ENCODE results near the gene GALNT2. TPM values are rescaled to one million over a fixed set of nuclear protein-coding genes. Genes with fewer than 3 reads are reported as not detected.

GALNT2 gene
- total RNA-seq, 2 donors from 2014 or later: 47.4 to 67.3 TPM

DNA sequence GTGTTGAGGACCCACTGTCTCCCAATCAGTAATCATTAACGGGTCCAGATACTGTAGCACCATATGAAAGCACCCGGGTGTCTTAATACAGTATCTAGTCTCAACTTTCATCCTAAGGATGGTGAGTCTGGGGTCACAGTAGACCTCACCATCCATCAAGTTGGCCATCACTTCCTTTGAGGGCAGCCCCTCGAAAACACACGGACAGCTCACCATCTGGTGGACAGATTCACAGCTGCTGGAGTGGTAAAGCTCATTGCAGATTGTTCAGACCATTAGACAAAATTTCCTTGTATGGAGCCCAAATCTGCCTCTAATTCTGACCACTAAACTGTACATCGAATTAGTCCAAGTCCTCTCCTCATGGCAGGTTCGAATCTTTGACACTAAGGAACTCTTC is 236.0 kb downstream of the GALNT2 start:
- intact Hi-C loops (cut with DNase I): loop anchor here (10.0 kb wide), 1 partner anchor 748 kb away; the partner anchor contains the start of gene ABCB10
- TF ChIP-seq CTCF (IDR thresholded peaks at IDR 0.05): no peak
- H3K4me1 ChIP-seq: no peaks in the 10 kb centered on the region
- H3K9me3 ChIP-seq: no peaks in the 10 kb centered on the region
- no peaks in the 10 kb centered on the region for H3K36me3 ChIP-seq
- H3K4me3 ChIP-seq: no peak overlapping the region
- DNase-seq: no peak
- no peak overlapping the region for H3K27ac ChIP-seq
- H3K9ac ChIP-seq (ENCODE audit: low read depth in 2 of 2, low read length in 2 of 2): no peak overlapping the region
- H3K27me3 ChIP-seq: no peaks in the 10 kb centered on the region

- Histone ChIP-seq H3K27ac (no peak overlapping the region), H3K27me3 (no peaks in the 10 kb centered on the region), H3K36me3 (no peaks in the 10 kb centered on the region), H3K4me3 (no peak overlapping the region), H3K9me3 (no peaks in the 10 kb centered on the region), H3K4me1 (no peaks in the 10 kb centered on the region), H3K9ac (ENCODE audit: low read depth in 2 of 2, low read length in 2 of 2) (no peak overlapping the region)
- TF ChIP-seq CTCF (IDR thresholded peaks at IDR 0.05): no peak
- intact Hi-C loops (cut with DNase I): loop anchor here (10.0 kb wide), 1 partner anchor 749 kb away; the partner anchor contains the start of gene ABCB10
- no peak for DNase-seq
Observed at GRCh38 chr1:230303822-230304221, 236.8 kb downstream of the GALNT2 start.

DNA sequence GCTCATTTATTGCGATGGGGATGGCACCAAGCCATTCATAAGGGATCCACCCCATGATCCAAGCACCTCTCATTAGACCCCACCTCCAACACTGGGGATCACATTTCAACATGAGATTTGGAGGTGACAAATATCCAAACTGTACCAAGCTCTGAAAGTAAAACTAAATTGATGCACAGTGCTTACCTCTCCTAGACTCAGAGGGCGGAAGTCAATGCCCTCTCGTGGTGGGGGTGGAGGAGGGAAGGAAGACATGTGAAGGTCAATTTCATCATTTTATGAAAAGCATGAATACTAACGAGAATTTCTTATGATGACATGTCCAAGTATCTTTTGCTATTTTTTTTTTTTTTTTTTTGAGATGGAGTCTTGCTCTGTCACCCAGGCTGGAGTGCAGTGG is 239.1 kb downstream of the GALNT2 start:
- Histone ChIP-seq H3K9me3 (no peaks in the 10 kb centered on the region), H3K4me1 (no peaks in the 10 kb centered on the region), H3K27ac (no peak overlapping the region), H3K27me3 (no peaks in the 10 kb centered on the region), H3K36me3 (no peaks in the 10 kb centered on the region), H3K9ac (ENCODE audit: low read depth in 2 of 2, low read length in 2 of 2) (no peak overlapping the region), H3K4me3 (no peak overlapping the region)
- intact Hi-C loops (cut with DNase I): loop anchor here (10.0 kb wide), 1 partner anchor 751 kb away; the partner anchor contains the start of gene ABCB10
- no peak for TF ChIP-seq CTCF (IDR thresholded peaks at IDR 0.05)
- no peak for DNase-seq

DNA sequence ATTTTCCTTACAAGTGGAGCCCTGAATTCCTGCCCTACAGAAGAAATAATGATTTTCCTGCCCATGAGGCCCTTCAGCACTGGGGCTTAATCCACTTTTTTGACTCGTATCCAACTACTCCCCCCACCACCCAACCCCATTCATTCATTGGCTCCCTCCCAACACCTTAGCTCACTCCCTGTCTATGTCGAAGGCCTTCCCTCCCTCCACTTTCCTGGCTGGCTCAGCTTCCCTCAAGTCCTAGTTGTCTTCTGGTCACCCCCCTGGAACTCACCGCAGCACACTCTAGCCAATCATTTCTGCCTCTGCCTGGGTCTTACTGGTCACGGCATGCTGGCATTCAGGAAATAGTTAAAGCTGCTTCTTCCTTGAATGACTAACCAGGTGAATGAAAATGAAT is 240.2 kb downstream of the GALNT2 start:
- H3K27me3 ChIP-seq: no peaks in the 10 kb centered on the region
- no peak for TF ChIP-seq CTCF (IDR thresholded peaks at IDR 0.05)
- no peaks in the 10 kb centered on the region for H3K9me3 ChIP-seq
- H3K4me1 ChIP-seq: no peaks in the 10 kb centered on the region
- intact Hi-C loops (cut with DNase I): loop anchor here (10.0 kb wide), 1 partner anchor 752 kb away; the partner anchor contains the start of gene ABCB10
- DNase-seq: no peak
- no peak overlapping the region for H3K27ac ChIP-seq
- no peak overlapping the region for H3K9ac ChIP-seq (ENCODE audit: low read depth in 2 of 2, low read length in 2 of 2)
- H3K36me3 ChIP-seq: no peaks in the 10 kb centered on the region
- no peak overlapping the region for H3K4me3 ChIP-seq

GRCh38 chr1:230308039-230308438 is 241.0 kb downstream of the GALNT2 start:
- Histone ChIP-seq H3K9me3 (no peaks in the 10 kb centered on the region), H3K36me3 (no peaks in the 10 kb centered on the region), H3K4me1 (no peaks in the 10 kb centered on the region), H3K27me3 (no peaks in the 10 kb centered on the region), H3K4me3 (no peak overlapping the region), H3K27ac (no peak overlapping the region), H3K9ac (ENCODE audit: low read depth in 2 of 2, low read length in 2 of 2) (no peak overlapping the region)
- TF ChIP-seq CTCF (IDR thresholded peaks at IDR 0.05): no peak
- peak; percentile 89 for DNase-seq
- intact Hi-C loops (cut with DNase I): loop anchor here (10.0 kb wide), 1 partner anchor 753 kb away; the partner anchor contains the start of gene ABCB10

Measured in colonic mucosa (tissue), 4 donors.